Osteocyte (in vitro differentiated cells): ENCODE data around the gene TEAD3. TPM values are rescaled to one million over a fixed set of nuclear protein-coding genes. Genes with fewer than 3 reads are reported as not detected.

Experiments
- DNase-seq: peaks from one replicate; pipeline ENCODE4 v3.0.0; 2021; ENCODE audit warnings: mixed read lengths; ENCODE audit not compliant: unreplicated experiment; ENCODE audit errors: extremely low spot score
- H3K27ac Mint-ChIP-seq: one replicate; pipeline ENCODE4 v1.8.0; 2021; ENCODE audit warnings: mild to moderate bottlenecking, mixed read lengths; ENCODE audit not compliant: unreplicated experiment
- H3K27me3 Mint-ChIP-seq: one replicate; pipeline ENCODE4 v1.8.0; 2021; ENCODE audit warnings: mixed read lengths; ENCODE audit not compliant: unreplicated experiment
- H3K36me3 Mint-ChIP-seq: one replicate; pipeline ENCODE4 v1.8.0; 2021; ENCODE audit warnings: mixed read lengths; ENCODE audit not compliant: unreplicated experiment
- H3K4me1 Mint-ChIP-seq: one replicate; pipeline ENCODE4 v1.8.0; 2021; ENCODE audit warnings: mixed read lengths; ENCODE audit not compliant: unreplicated experiment
- H3K4me3 Mint-ChIP-seq: one replicate; pipeline ENCODE4 v1.8.0; 2021; ENCODE audit warnings: mild to moderate bottlenecking, moderate library complexity, mixed read lengths; ENCODE audit not compliant: unreplicated experiment
- H3K9me3 Mint-ChIP-seq: one replicate; pipeline ENCODE4 v1.8.0; 2021; ENCODE audit warnings: mixed read lengths; ENCODE audit not compliant: unreplicated experiment
- total RNA-seq: library from RNA; stranded (reverse); gene quantifications from 2 replicates; pipeline ENCODE4 v1.2.1, GENCODE V29; 2021
- TF ChIP-seq, protein P1 (sequence below): fragments of 200-600 bp; sonication (generic); IDR thresholded peaks from 2 replicates; pipeline ENCODE4 v1.5.0; 2021; ENCODE audit warnings: antibody characterized with exemption, mild to moderate bottlenecking, moderate library complexity

TEAD3 gene
- total RNA-seq, 1 donor from 2014 or later, result 44.8 TPM

DNA sequence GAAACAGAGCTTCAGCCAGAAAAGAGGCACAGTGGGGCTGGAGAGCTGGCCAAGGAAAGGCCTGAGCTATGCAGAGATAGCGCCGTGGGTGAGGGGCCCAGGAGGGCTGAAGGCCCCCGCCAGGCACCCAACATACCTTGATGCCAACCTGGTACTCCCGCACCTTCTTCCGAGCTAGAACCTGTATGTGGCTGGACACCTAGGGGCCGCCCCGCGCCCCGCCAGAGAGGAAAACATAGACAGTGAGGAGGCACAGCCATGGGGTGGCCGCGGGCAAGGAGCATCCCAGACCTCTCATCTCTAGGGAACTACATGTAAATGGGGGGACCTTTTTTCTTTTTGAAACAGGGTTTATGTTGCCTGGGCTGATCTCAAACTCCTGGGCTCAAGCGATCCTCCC is 16.7 kb downstream of the TEAD3 start:
- H3K4me1 Mint-ChIP-seq, result peaks cover 11% of the 10 kb centered on the region
- H3K9me3 Mint-ChIP-seq, result no peaks in the 10 kb centered on the region
- no peaks in the 10 kb centered on the region for H3K27me3 Mint-ChIP-seq
- TF ChIP-seq, protein P1, sequence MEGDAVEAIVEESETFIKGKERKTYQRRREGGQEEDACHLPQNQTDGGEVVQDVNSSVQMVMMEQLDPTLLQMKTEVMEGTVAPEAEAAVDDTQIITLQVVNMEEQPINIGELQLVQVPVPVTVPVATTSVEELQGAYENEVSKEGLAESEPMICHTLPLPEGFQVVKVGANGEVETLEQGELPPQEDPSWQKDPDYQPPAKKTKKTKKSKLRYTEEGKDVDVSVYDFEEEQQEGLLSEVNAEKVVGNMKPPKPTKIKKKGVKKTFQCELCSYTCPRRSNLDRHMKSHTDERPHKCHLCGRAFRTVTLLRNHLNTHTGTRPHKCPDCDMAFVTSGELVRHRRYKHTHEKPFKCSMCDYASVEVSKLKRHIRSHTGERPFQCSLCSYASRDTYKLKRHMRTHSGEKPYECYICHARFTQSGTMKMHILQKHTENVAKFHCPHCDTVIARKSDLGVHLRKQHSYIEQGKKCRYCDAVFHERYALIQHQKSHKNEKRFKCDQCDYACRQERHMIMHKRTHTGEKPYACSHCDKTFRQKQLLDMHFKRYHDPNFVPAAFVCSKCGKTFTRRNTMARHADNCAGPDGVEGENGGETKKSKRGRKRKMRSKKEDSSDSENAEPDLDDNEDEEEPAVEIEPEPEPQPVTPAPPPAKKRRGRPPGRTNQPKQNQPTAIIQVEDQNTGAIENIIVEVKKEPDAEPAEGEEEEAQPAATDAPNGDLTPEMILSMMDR, result no peak
- peaks cover 12% of the 10 kb centered on the region for H3K36me3 Mint-ChIP-seq
- no peak overlapping the region for H3K27ac Mint-ChIP-seq
- no peak overlapping the region for H3K4me3 Mint-ChIP-seq
- no peak for DNase-seq

DNA sequence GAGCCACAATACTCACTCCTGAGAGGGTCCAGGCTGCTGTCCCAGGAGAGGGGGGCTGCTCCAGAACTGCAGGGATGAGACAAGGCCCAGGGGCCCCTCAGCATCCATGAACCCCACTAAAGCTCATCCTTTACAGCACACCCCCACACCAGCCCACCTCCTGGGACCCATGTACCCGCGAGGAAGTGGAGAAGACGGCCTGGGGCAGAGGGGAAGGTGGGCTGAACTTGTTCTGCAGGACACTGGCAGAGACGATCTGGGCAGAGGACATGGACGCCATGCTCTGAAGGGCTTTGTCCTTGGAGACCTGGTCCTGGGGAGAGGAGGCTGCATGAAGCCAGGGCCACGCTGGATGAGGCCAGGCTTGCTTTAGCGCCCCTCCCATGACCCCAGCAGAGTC is 18.6 kb downstream of the TEAD3 start:
- TF ChIP-seq, protein P1, result no peak
- Mint-ChIP-seq H3K27me3 (no peaks in the 10 kb centered on the region), H3K36me3 (peaks cover 14% of the 10 kb centered on the region), H3K9me3 (no peaks in the 10 kb centered on the region), H3K4me1 (peaks cover 8% of the 10 kb centered on the region), H3K4me3 (no peak overlapping the region), H3K27ac (no peak overlapping the region)
- no peak for DNase-seq

DNA sequence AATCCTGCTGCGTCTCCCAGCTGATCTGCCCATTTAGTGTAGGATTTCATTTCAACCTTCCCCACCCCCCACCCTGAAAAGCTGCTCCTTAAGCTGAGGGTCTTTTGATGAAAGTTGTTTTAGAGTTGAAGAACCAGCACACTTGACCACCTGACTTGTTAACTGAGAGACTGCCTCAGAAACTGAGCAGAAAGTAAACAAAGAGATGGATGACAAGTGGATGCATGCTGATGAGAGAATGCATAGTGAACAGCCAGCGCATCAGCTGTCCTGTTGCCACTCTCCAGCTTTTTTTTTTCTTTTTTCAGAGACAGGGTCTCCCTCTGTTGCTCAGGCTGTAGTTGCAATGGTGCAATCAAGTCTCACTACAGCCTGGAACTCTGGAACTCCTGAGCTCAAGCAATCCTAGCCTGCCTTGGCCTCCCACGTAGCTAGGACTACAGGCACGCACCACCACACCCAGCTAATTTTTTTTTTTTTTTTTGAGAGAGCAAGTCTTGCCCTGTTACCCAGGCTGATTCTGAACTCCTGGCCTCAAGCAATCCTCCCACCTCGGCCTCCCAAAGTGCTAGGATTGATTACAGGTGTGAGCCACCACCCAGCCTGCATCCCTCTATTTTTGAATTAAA is 19.2 kb downstream of the TEAD3 start:
- Mint-ChIP-seq H3K4me3 (no peak overlapping the region), H3K36me3 (peaks cover 11% of the 10 kb centered on the region), H3K4me1 (peaks cover 8% of the 10 kb centered on the region), H3K27ac (no peak overlapping the region), H3K9me3 (no peaks in the 10 kb centered on the region), H3K27me3 (no peaks in the 10 kb centered on the region)
- TF ChIP-seq, protein P1, result no peak
- no peak for DNase-seq

DNA sequence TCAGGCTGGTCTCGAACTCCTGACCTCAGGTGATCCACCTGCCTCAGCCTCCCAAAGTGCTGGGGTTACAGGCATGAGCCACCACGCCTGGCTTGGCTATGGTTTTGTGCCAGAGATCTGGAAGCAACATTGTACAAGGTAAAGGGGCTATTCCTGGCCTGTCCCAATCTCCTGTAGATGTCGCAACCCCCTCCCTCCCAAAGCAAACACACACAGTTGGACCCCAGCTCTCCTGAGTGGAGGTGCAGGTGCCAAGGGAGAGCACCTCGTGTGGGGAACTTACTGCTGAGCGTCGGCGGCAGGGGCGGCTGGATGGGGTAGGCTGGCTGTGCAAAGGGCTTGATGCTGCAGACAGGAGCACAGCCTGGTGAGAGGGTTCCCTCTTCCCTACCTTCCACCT is 19.9 kb downstream of the TEAD3 start:
- Mint-ChIP-seq H3K4me3 (no peak overlapping the region), H3K9me3 (no peaks in the 10 kb centered on the region), H3K27me3 (no peaks in the 10 kb centered on the region), H3K27ac (no peak overlapping the region), H3K4me1 (peaks cover 13% of the 10 kb centered on the region), H3K36me3 (peaks cover 13% of the 10 kb centered on the region)
- TF ChIP-seq, protein P1, result no peak
- no peak for DNase-seq

DNA sequence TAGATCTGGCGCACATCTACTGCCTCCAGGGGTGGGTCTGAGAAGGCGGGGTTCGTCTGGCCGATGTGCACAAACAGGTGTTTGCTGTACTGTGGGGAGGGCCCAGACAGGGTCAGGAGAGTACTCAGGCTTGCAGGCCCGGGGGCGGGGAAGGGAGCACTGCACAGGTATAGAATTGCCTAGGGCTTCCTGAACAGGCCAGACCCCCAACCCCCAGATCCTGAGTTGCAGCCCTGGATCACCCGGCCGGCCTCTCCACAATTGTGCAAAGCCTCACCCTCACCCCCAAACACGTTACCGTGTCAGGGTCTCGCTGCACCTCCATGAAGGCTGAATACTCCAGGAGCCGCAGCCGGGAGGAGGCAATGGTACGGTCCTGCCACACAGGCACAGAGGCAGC is 20.9 kb downstream of the TEAD3 start:
- H3K9me3 Mint-ChIP-seq, result no peaks in the 10 kb centered on the region
- TF ChIP-seq, protein P1, result no peak
- H3K36me3 Mint-ChIP-seq, result peaks cover 13% of the 10 kb centered on the region
- H3K27me3 Mint-ChIP-seq, result no peaks in the 10 kb centered on the region
- no peak overlapping the region for H3K27ac Mint-ChIP-seq
- H3K4me1 Mint-ChIP-seq, result peaks cover 20% of the 10 kb centered on the region
- DNase-seq, result no peak
- no peak overlapping the region for H3K4me3 Mint-ChIP-seq
